Left ventricle myocardium inferior (tissue), 1 donor: ENCODE results near the gene ERICH6B. TPM values are rescaled to one million over a fixed set of nuclear protein-coding genes. Genes with fewer than 3 reads are reported as not detected.

Source experiments
- DNase-seq: peaks from one replicate; pipeline ENCODE4 v3.0.0-alpha.2; 2020
- H3K27ac ChIP-seq: fragments of 200-600 bp; replicated peaks from 2 replicates; pipeline ENCODE4 v1.8.0; 2021
- H3K27me3 ChIP-seq: fragments of 200-600 bp; 2 replicates; pipeline ENCODE4 v1.8.0; 2021; ENCODE audit warnings: low read depth
- H3K36me3 ChIP-seq: fragments of 200-600 bp; 2 replicates; pipeline ENCODE4 v1.8.0; 2021
- H3K4me1 ChIP-seq: fragments of 200-600 bp; 2 replicates; pipeline ENCODE4 v1.8.0; 2021
- H3K4me3 ChIP-seq: fragments of 200-600 bp; 2 replicates; pipeline ENCODE4 v1.8.0; 2021; ENCODE audit warnings: mild to moderate bottlenecking, moderate library complexity
- H3K9me3 ChIP-seq: fragments of 200-600 bp; replicated peaks from 2 replicates; pipeline ENCODE4 v1.8.0; 2021
- CTCF ChIP-seq: fragments of 200-600 bp; IDR thresholded peaks from 2 replicates; pipeline ENCODE4 v1.8.0; 2021; ENCODE audit warnings: antibody characterized with exemption, mild to moderate bottlenecking, borderline replicate concordance
- intact Hi-C: fragments of 100-400 bp; cut with micrococcal nuclease; formaldehyde crosslinking; loops from one replicate; pipeline ENCODE4 v1.11.0; 2022
- total RNA-seq: library from RNA; stranded (reverse); fragmentation: NEBNext Ultra II Directional; extraction: Animal tissue kit (Norgen Biotek cat#: 25700); gene quantifications from one replicate; pipeline ENCODE4 v1.2.1, GENCODE V29; 2021
- donor health status: DM: no; HTN: yes; CAD: no; lungs with severe emphysema.

Gene ERICH6B
- total RNA-seq, 1 donor from 2014 or later: not detected

GRCh38 chr13:45627656-45628055 is 12.1 kb upstream of the ERICH6B start:
- no peak overlapping the region for H3K27ac ChIP-seq
- H3K36me3 ChIP-seq: no peaks in the 10 kb centered on the region
- no peak overlapping the region for H3K4me3 ChIP-seq
- intact Hi-C loops: no loop called here
- H3K9me3 ChIP-seq: no peaks in the 10 kb centered on the region
- H3K4me1 ChIP-seq: no peaks in the 10 kb centered on the region
- peaks cover 48% of the 10 kb centered on the region for H3K27me3 ChIP-seq
- DNase-seq: no peak
- TF ChIP-seq CTCF: no peak

GRCh38 chr13:45626731-45627374 is 11.3 kb upstream of the ERICH6B start:
- Histone ChIP-seq H3K4me1 (no peaks in the 10 kb centered on the region), H3K27me3 (peaks cover 52% of the 10 kb centered on the region), H3K36me3 (no peaks in the 10 kb centered on the region), H3K4me3 (no peak overlapping the region), H3K27ac (no peak overlapping the region), H3K9me3 (no peaks in the 10 kb centered on the region)
- no peak for TF ChIP-seq CTCF
- intact Hi-C loops: no loop called here
- DNase-seq: no peak

GRCh38 chr13:45623516-45624090 is 8.1 kb upstream of the ERICH6B start:
- DNase-seq: no peak
- H3K4me3 ChIP-seq: no peak overlapping the region
- H3K9me3 ChIP-seq: peaks cover 13% of the 10 kb centered on the region
- no peaks in the 10 kb centered on the region for H3K4me1 ChIP-seq
- no peak overlapping the region for H3K27ac ChIP-seq
- no peaks in the 10 kb centered on the region for H3K36me3 ChIP-seq
- peak; percentile 57 for TF ChIP-seq CTCF
- intact Hi-C loops: no loop called here
- peaks cover 67% of the 10 kb centered on the region for H3K27me3 ChIP-seq

- no peak for TF ChIP-seq CTCF
- H3K27ac ChIP-seq: no peak overlapping the region
- intact Hi-C loops: no loop called here
- no peaks in the 10 kb centered on the region for H3K4me1 ChIP-seq
- no peak for DNase-seq
- H3K4me3 ChIP-seq: no peak overlapping the region
- no peaks in the 10 kb centered on the region for H3K36me3 ChIP-seq
- peaks cover 13% of the 10 kb centered on the region for H3K9me3 ChIP-seq
- peaks cover 72% of the 10 kb centered on the region for H3K27me3 ChIP-seq
Observed at GRCh38 chr13:45621950-45622349, 6.4 kb upstream of the ERICH6B start.

- no peak overlapping the region for H3K27ac ChIP-seq
- no peak for TF ChIP-seq CTCF
- H3K4me1 ChIP-seq: no peaks in the 10 kb centered on the region
- no peak for DNase-seq
- no peak overlapping the region for H3K4me3 ChIP-seq
- H3K36me3 ChIP-seq: no peaks in the 10 kb centered on the region
- H3K27me3 ChIP-seq: peaks cover 73% of the 10 kb centered on the region
- no peaks in the 10 kb centered on the region for H3K9me3 ChIP-seq
- intact Hi-C loops: no loop called here
Observed at GRCh38 chr13:45607931-45608330, 7.6 kb downstream of the ERICH6B start.
